DMS153 treated with DMSO at 0.1 percent for 48 hours (cell line): ENCODE measurements around the gene TNFSF8.
A peak's percentile ranks its signal among the peaks of the same experiment; 100 is the strongest.

ENCODE experiments used
- DNase-seq: peaks from one replicate; lab custom pipeline; 2025; ENCODE audit not compliant: unreplicated experiment; lab: John Stamatoyannopoulos, UW

TNFSF8 gene

DNA sequence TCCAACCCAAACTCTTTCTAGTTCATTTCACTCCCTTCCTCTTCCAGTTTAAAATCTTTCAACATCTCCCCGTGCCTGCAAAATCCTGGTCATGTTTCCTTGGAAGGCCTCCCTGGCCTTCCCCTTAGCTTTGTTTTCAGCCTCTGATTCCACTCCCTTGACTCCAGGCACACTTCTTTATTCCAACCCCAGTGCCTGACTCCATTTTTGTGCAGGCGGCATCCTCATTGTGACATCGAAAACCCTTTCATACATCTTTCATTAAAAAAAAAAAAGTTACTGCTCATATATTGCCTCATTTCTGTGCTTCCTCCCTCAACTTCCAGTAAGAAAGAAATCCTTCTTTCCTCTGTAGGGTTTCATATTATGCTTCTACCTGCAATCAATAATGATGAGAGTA, 7.1 kb upstream of the TNFSF8 start:
- no peak for DNase-seq

DNA sequence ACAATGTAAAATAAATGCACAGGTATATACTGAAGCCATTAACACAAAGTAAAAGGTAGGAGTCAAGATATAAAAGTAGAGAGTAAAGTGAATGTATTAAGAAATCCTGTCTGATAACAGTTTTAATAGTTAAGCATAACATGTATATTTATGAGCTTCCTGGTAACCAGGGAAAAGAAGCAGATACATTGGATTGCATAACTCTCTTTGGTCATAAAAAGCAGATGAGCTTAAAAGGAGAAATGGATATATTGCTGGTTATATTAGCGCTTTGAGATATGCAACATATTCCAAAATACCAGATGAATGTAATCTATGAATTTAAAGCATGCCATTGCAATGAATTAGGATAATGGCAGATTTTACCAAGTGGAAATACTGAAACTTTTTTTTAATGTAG, 6.2 kb upstream of the TNFSF8 start:
- no peak for DNase-seq

DNA sequence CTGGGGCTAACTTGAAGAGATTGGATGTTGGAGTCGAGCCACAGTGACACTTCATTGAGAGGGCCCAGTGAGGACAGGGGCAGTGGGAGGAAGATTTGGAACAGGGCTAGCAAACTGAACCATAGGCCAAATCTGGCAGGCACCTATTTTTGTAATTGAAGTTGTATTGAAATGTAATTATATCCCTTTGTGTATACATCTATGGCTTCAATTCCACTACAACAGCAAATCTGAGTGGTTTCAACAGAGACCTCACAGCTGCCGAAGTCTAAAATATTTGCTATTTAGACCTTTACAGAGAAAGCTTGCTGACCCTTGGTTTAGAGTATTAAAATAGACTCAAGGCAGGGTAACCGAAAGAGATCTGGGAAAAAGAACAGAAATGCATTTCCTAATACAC, 4.7 kb upstream of the TNFSF8 start:
- DNase-seq: no peak

DNA sequence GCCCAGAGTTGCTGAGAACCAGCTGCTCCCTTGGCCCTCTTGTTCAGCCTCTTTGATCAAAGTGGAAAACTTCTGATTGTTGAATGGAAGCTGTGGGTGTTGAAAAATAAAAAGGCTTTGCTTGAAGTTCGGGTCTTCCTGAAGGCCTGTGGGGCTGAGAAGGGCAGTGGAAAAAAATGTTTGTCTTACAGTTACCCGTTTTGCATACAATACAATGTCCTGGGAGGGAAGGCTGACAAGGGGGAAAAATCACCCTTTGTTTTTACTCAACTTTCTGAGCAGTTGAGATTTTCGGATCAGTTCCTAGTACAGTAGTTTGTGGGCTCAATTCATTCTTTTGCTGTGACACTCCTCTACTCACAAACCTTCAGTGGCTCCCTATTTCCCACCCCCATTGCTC, 2.1 kb upstream of the TNFSF8 start:
- no peak for DNase-seq

DNA sequence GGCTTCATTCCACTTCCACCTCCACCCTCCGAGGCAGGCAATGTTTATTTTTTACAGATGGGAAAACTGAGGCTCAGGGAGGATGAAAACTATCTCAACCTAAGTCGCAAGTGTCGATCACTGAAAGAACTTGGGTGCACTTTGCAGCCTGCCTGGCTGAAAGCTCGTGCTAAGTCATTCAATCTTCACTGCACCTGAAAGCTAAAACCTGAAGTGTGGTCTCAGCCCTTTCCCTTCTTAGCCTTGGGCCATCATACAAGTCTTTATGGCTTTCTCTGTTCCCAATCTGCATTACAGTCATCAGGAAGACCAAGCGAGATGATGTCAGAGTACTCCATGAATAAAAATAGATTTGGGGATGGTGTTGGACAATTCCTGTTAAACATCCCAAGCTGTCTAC, 1.0 kb upstream of the TNFSF8 start:
- DNase-seq: no peak

DNA sequence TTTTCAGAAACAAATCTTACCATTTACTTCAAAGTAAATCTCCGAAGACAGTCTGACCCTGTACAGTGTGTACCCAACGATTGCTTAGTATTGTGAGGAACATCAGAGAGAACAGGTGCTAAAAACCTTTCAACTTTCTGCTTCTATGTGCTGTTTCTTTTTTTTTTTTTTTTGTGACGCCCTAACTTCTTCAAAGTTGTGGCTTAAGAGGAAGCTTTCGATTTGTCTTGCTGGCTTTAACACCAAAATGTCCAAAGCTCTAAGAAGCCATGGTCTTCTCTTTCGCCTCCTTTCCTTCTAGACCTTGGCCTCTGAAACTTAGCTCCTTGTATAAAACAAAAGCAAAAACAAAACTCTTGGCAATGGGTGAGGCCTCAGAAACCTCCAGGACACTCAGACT, 1.2 kb downstream of the TNFSF8 start:
- DNase-seq: no peak

DNA sequence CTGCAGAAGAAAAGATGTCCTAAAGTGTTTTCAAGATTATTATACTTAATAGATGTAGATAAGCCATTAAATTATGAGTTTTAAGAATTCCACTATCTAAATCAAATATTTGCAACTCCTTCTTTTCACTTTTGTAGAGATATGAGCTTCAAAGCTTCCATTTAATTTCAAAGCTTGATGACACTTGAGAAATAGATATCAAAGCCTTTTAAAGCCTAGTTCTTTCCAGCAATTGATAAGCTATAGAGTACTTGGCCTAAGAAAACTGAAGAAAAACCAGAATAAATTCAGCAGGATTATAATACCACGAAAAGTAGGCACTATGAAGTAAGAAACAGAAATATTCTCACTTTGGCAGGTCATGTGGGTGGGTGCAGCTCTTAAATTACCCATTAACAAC, 1.7 kb downstream of the TNFSF8 start:
- DNase-seq: no peak

DNA sequence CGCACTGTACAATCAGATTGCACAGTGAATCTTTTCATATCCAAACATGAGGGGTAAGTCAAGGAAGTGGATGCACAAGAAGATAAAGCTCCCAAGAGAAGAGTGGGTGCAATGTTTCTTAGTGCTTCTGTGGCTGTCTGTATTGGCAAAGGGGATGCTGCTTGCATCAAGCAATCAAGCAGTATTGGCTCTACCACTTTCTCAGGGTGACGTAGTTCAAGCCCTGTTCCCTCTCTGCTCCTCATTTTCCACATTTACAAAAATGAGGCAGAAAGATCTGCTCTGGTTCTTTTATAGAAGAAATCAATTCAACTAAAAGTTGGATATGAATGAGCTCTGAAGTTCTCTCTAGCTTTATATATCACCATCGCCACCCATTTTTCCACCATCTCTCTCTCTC, 2.3 kb downstream of the TNFSF8 start:
- no peak for DNase-seq

DNA sequence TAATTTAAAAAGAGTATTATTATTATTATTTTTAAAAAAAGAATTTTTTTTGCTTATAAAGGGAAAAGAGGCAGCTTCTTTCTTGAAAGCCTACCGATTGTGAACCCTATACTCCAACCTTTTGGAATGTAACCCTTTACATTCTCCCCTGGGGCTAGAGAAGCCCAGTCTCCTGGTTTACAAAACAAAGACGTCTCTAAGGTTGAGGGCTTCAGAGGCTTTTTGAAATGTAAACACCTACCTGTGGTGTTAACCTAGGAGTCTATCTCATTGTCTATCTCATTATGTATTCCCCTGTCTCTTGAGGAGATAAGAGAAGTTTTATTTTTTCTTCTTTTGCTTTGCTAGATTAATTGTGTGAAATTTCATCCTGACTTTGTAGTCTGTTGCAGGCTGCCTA, 4.7 kb downstream of the TNFSF8 start:
- no peak for DNase-seq

DNA sequence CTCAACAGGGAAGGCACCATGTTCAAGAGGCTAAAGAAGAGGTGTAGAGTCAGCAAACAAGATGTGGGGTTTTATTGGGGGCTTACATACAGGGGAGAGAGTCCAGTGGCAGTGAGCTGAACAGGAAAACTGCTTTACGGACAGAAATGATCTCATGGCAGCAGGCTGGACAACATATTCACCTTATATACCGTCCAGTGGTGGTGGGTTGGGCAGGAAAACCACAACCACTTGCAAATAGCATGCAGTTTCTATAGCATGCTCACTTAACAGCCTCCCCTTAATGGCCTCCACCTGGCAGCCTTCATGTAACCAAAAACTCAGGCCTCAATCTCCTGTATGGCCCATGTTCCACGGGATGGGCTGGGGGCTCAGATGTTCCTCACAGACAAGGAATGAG, 5.4 kb downstream of the TNFSF8 start:
- DNase-seq: no peak

DNA sequence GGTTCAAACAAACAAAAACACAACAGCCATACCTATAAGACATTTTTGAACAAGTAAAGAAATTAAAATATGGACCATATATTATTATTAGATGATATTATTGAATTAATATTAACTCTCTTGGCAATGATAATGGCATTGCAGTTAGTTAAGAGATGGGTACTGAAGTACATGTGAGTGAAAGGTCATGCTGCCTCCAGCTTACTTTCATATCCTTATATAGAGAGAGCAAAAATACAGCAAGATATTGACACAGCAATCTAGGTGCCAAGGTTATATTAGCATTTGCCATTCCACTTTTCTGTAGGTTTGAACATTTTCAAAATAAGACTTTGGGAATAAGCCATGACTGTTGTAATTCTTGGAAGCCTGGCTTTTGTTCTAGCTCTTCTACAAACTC, 6.1 kb downstream of the TNFSF8 start:
- no peak for DNase-seq

DNA sequence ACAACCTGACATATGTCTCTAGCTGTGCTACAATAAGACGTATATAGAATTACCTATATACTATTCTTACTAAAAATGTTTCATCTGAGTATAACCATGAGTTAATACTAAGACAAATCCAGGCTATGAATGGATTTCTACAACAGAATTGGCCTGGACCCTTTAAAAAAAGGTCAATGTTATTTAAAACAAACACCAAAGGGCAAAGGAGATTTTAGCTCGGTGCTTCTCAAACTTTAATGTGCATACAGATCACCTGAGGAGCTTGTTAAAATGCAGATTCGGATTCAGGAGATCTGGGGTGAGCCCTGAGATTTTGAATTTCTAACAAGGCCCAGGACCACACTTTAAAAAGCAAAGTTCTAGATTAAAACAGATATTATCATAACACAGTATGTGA, 6.5 kb downstream of the TNFSF8 start:
- no peak for DNase-seq

DNA sequence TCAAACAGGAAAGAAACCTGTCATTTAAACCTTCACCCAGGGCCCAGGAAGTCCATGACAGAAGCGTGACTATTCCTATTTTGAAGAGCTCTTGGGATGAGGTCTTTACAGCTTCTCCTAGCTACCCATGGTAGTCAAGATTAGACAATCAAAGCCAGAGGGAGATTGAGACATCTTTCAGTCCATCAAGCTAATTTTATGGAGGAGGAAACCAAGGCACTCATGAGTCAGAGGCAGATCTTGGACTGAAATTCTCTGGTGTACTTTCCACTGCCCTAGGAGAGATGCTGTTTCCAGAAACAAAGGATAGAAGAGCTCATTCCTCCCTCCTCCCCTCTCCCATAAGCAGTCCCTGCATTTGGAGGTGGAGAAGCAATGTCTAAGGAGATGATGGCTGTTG, 9.2 kb downstream of the TNFSF8 start:
- no peak for DNase-seq

DNA sequence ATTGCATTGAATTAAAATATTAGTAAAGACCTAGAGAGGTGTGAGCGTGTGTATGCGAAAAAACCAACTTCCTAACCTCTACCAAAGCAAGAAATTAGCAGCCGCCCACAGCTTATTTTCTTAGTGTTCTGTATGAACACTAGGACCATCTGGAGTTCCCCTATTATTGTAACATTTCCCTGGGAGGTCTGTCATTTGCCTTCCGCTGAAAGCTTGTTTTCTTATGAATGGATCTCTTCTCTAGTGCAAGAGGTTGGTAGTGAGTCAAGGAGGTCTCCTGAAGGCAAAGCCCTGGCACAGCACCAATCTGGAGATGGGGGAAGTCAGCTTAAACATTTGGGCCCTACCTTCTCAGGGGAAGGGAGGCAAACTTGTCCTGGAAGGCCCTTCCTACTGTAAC, 10.8 kb downstream of the TNFSF8 start:
- DNase-seq: no peak

DNA sequence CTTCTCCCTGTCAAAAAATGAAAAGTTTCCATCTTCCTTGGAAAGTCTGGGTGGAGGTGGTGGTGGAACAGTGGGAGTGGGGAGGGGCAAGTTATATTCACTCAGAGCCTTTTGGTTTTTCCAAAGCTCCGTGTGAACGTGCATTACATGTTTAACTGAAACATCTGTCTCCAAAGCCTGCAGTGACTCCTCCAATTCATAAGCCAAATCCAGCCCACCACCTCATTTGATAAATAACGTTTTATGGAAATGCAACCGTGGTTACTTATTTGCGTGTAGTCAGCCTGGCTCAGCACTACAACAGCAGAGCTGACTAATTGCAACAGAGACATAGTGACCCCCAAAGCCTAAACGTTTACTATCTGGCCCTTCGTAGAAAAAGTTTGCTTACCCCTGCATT, 13.9 kb downstream of the TNFSF8 start:
- DNase-seq: no peak

DNA sequence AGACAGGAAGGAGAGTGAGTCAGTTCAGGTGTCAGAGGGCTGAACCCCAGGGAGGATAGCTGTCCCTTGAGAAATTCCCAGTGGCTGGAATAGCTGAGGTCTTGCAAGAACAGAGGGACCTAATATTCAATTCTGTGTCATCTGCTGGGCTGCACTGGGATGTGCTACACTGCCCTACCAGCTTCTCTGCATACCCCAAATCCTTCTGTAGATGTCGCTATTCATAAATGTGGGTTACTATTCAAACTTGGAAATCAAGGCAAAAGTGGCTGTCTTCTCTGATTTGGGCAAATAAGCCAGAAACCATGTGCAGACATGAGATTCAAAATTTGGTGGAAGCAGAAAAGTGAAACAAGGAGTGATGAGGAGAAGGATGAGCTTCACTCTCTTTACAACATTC, 16.3 kb downstream of the TNFSF8 start:
- no peak for DNase-seq

DNA sequence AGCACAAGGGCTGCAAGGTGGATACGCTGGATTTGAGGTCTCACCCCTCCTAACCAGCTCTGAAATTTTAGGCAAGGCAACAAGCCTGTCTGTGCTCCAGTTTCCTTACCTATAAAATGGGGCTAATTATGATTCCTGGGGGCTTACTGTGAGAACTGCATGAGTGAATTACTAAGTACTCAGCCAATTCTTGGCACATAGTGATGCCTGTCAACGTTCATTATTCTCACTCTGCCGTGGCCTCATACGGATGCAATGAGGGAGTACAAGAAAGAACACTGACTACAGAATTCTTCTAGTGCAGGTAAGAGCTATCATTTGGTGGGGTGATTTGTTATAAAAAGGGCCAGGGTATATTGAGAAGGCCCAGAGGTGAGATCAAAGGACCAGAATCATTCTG, 16.7 kb downstream of the TNFSF8 start:
- DNase-seq: no peak

DNA sequence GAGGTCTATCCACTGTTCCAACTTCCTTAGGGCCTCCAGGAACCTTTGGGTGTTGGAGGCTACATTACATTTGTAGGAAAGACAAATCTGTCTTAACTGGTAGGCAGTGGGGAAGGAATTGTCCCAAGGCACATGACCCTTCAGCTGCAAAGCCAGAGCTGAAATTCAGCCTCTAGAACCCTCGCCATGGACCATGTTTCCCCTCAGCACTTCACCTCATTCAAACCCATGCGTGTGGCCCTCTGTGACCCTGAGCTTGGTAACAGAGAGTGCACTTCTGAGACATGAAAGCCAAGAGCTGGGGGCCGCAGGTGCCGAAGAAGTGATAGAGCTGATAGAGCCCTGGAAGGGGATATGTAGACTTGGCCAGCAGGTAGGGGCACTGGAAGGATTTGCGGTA, 17.2 kb downstream of the TNFSF8 start:
- DNase-seq: no peak

DNA sequence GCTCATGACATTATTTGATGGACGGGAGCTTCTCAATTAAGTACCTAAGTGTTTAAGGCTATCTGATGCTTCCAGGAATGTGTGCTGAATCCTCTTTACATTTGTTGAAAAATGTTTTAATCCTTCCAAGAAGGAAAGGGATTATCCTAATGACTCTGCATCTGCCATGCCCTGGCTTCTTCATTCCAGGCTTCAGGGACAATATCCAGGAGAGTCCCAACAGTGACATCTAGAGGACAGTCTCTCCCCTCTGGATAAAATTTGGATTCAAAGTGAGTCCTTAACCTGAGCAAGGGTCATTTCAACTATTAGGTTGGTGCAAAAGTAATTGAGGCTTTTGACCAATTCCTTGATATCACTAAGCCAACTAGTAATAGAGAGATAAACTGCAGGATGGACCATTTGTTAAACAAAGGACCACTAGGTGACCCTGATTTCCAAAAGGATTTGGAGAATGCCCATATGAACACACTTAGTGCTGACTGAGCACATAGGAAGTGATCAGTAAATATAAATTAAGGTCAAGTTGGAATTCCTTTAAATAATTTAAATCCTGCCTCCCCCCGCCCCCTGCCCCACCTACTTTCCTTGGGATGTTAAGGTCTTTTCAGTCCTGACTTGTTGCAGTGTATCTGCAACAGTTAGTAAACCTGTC, 19.1 kb downstream of the TNFSF8 start:
- DNase-seq: peak; percentile 63

DNA sequence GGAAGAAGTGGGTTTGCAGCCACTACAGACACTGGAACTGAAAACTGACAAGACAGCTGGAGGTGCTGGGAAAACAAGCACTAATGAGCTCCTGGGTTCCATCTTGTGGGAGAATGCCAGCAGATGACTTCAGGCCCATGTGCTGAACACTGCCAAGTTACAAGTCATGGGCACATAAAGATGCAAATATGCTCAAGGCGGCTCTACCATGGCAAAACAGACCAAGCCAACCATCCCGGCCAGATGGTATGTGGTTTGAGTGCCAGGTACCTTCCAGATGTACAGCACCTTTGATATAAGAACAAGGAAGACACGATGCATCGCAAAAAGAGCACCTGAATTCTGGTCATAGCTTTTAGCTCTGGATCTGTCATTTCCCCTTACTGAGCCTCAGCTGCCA, 19.9 kb downstream of the TNFSF8 start:
- no peak for DNase-seq

DNA sequence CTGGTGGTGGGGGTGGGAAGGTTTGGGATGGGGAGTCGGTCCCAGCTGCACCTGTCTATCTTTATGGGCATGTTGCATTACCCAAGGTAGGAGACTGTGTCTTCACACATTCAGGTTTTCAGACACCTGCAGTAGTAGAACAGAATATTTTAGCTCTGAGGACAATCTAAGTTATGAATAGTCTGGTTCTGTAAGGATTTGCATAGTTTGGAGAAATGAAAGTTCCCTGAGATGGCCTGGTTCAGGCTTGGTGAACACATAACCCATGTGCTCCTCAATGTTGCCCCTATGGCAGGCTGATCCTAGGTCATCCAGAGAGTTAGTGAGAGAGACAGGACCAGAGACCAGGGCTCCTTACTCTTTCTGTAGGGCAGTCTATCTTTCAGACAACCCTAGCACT, 20.7 kb downstream of the TNFSF8 start:
- no peak for DNase-seq

DNA sequence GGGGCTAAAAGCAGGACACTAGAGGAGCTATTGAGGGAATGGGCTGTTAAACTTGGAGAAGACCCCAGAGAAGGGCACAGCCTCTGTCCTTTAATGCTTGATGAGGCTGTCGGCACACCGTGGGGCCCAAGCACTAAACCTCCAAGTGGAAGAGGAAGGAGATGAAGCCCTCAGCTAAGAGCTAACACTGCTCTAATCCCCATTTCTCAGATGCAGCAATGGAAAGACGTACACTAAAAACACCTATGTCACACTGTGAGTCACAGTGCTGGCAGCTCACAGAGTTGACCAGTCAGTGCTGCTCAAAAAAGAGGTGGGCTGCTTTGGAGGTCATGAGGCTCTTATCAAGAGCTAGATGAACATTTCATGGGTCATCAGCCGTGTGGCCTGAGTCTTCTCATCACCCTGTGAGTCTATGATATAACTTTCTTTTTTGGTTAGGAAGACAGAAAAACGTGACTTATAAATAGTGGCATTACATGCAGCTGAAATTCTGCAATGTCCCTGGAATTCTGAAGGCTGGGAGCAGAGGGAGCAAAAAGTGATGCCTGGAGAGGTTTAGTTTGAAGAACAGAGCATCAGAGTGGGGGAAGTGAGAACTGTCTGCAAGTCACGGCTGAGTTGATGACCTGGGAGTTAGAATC, 21.5 kb downstream of the TNFSF8 start:
- peak; percentile 75 for DNase-seq

DNA sequence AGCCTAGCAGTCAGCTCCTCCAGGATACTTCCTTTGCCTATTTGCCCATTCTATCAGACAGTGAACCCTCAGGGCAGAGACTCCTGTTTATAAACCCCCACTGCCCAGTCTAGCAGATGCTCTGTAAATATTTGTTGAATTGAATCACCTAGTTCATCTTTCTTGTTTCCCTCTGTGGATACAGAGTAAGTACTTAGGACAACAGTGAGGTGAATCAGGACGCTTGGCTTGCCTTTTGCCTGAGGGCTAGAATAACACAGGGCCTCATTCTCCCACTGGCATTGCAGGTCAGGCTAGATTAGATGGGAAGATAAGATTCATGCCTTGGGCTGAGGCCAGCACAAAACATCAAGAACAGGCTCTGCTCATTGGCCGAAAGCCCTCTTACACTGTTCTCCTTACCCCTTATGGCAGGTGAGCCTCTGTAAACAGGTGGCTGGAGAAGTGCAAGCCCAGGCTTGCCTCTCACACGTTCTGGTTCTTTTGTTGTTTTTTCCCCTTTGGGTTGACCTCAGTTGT, 22.2 kb downstream of the TNFSF8 start:
- peak; percentile 97 for DNase-seq
